K562 (cell line): ENCODE measurements around the gene CARS2. TPM values are rescaled to one million over a fixed set of nuclear protein-coding genes. Genes with fewer than 3 reads are reported as not detected.
A peak's percentile ranks its signal among the peaks of the same experiment; 100 is the strongest.

Experiments
- ATAC-seq: fragments of 200-7000 bp; cut with Tn5 transposase; 3 replicates; pipeline ENCODE4 v1.9.1; 2020; ENCODE audit warnings: moderate library complexity
- BruUV-seq: library from RNA; stranded (reverse); fragments of 400-500 nt; replicated peaks from 2 replicates; lab custom pipeline; 2021; lab: Mats Ljungman, UMichigan
- CTCF ChIA-PET: fragments of 300-600 bp; formaldehyde crosslinking; extraction: SDS; loops from one replicate; lab custom pipeline; 2021; ENCODE audit warnings: low intra/inter-chr PET ratio; lab: Yijun Ruan, JAX
- POLR2A ChIA-PET: fragments of 300-600, 350-650 bp; sonication (Branson Sonifier 250); formaldehyde crosslinking; extraction: SDS; loops from one replicate; lab custom pipeline; 2021; ENCODE audit warnings: antibody characterized with exemption, inconsistent platforms; lab: Yijun Ruan, JAX
- DNase-seq, 4 experiments: peaks; one replicate each; pipeline versions ENCODE4 v3.0.0 to v3.0.0-alpha.2; 2011 to 2018; ENCODE audit warnings: low spot score in 3 of 4, mixed read lengths in 3 of 4; ENCODE audit errors: extremely low read depth in 1 of 4
- FAIRE-seq: peaks from 2 replicates; lab custom pipeline; 2011; peaks lifted over from hg19 to GRCh38; lab: Jason Lieb, UNC
- H2AFZ ChIP-seq: 2 replicates; pipeline ENCODE4 v1.6.0; 2011; ENCODE audit warnings: low read depth, low read length, control low read depth, inconsistent platforms
- H3K27ac ChIP-seq: fragments of 200-600 bp; 3 replicates; pipeline ENCODE4 v1.8.0; 2011; ENCODE audit warnings: low read depth, mild to moderate bottlenecking, control low read depth, inconsistent platforms, low read length, moderate library complexity, mixed read lengths; ENCODE audit errors: extremely low read depth
- H3K27me3 ChIP-seq, 2 experiments: fragments of 300-600 bp in 1 of 2; 2 replicates in 1 of 2; 3 replicates in 1 of 2; pipeline versions ENCODE4 v1.6.0 to v1.8.0; 2011; ENCODE audit warnings: inconsistent platforms in 2 of 2, low read length in 2 of 2, mild to moderate bottlenecking in 1 of 2, mixed read lengths in 1 of 2, moderate library complexity in 1 of 2; ENCODE audit not compliant: control insufficient read depth in 2 of 2, insufficient read depth in 2 of 2
- H3K36me3 ChIP-seq: fragments of 300-600 bp; 3 replicates; pipeline ENCODE4 v1.8.0; 2011; ENCODE audit warnings: mild to moderate bottlenecking, low read length, inconsistent platforms; ENCODE audit not compliant: control insufficient read depth, insufficient read depth
- H3K4me1 ChIP-seq, 2 experiments: fragments of 200-600 bp in 1 of 2; replicated peaks in 1 of 2; 2 replicates in 1 of 2; 3 replicates in 1 of 2; pipeline versions ENCODE4 v1.5.1 to v1.8.0; 2011; ENCODE audit warnings: inconsistent platforms in 2 of 2, low read length in 2 of 2, mild to moderate bottlenecking in 1 of 2, mixed read lengths in 1 of 2, moderate library complexity in 1 of 2; ENCODE audit not compliant: control insufficient read depth in 2 of 2, insufficient read depth in 2 of 2
- H3K4me2 ChIP-seq: 2 replicates; pipeline ENCODE4 v1.6.1; 2011; ENCODE audit warnings: low read length, control low read depth, inconsistent platforms, mixed read lengths; ENCODE audit not compliant: insufficient read depth
- H3K4me3 ChIP-seq: fragments of 200-600 bp; sonication (generic), shearing (Covaris generic); 2 replicates; pipeline ENCODE4 v1.5.1; 2016; ENCODE audit warnings: control low read depth, inconsistent platforms
- H3K79me2 ChIP-seq: fragments of 200-600 bp; 3 replicates; pipeline ENCODE4 v1.8.0; 2011; ENCODE audit warnings: low read length, inconsistent platforms; ENCODE audit not compliant: control insufficient read depth, insufficient read depth
- H3K9ac ChIP-seq, 2 experiments: 2 replicates each; pipeline versions ENCODE4 v1.6.0 to v1.6.1; 2011; ENCODE audit warnings: low read depth in 2 of 2, low read length in 2 of 2, control low read depth in 1 of 2, inconsistent platforms in 1 of 2, mild to moderate bottlenecking in 1 of 2, mixed read lengths in 1 of 2; ENCODE audit not compliant: insufficient read depth in 1 of 2
- H3K9me1 ChIP-seq: one replicate; pipeline ENCODE4 v1.6.0; 2011; ENCODE audit warnings: inconsistent platforms, mild to moderate bottlenecking, low read length, moderate library complexity; ENCODE audit not compliant: control insufficient read depth, insufficient read depth
- H3K9me3 ChIP-seq: replicated peaks from 2 replicates; pipeline ENCODE4 v1.5.1; 2011; ENCODE audit warnings: low read depth, low read length, inconsistent platforms; ENCODE audit not compliant: control insufficient read depth, insufficient read depth
- H4K20me1 ChIP-seq: replicated peaks from 2 replicates; pipeline ENCODE4 v1.6.1; 2011; ENCODE audit warnings: low read length, inconsistent platforms, mixed read lengths; ENCODE audit not compliant: control insufficient read depth, insufficient read depth
- CEBPB ChIP-seq: fragments of 450-650 bp; IDR thresholded peaks from 2 replicates; pipeline ENCODE4 v1.6.1; 2016; ENCODE audit warnings: missing genetic modification characterization, missing compliant biosample characterization
- E2F3 ChIP-seq: fragments of 250-450 bp; sonication (Bioruptor Pico); IDR thresholded peaks from 2 replicates; pipeline ENCODE4 v1.4.0; 2020; ENCODE audit warnings: mild to moderate bottlenecking
- NR4A1 ChIP-seq, 2 experiments: fragments of 250-450 bp in 1 of 2; fragments of 450-650 bp in 1 of 2; sonication (Bioruptor Pico) in 1 of 2; IDR thresholded peaks; 2 replicates each; pipeline versions ENCODE4 v1.4.0 to v1.6.1; 2016 to 2020; ENCODE audit warnings: mild to moderate bottlenecking in 2 of 2, missing compliant biosample characterization in 1 of 2, missing genetic modification characterization in 1 of 2, moderate library complexity in 1 of 2
- RAD21 ChIP-seq, 2 experiments: fragments of 250-450 bp in 1 of 2; fragments of 450-650 bp in 1 of 2; sonication (Bioruptor Pico) in 1 of 2; formaldehyde crosslinking in 1 of 2; IDR thresholded peaks in 1 of 2; conservative IDR thresholded peaks in 1 of 2; 2 replicates each; pipeline versions ENCODE4 v1.4.0 to v1.8.0; 2020 to 2022; ENCODE audit warnings: mild to moderate bottlenecking in 2 of 2, moderate library complexity in 1 of 2
- XRCC3 ChIP-seq: fragments of 450-650 bp; IDR thresholded peaks from 2 replicates; pipeline ENCODE4 v1.6.1; 2017; ENCODE audit warnings: mild to moderate bottlenecking, moderate library complexity
- WGBS: fragments of 100-300 bp; shearing (Covaris generic); methylation state at CpG from one replicate; pipeline ENCODE4 v1.1.6; 2016; ENCODE audit warnings: low coverage, mixed read lengths; ENCODE audit not compliant: insufficient coverage; ENCODE audit errors: missing lambda C conversion rate; 5-methylcytosine and 5-hydroxymethylcytosine counted together
- in situ Hi-C: fragments of 300-500 bp; cut with MboI; formaldehyde crosslinking; loops from 4 replicates; pipeline ENCODE4 v1.15.0; 2018; ENCODE audit warnings: inconsistent platforms, mixed read lengths
- intact Hi-C: fragments of 100-400 bp; cut with micrococcal nuclease; formaldehyde crosslinking; loops from 2 replicates; pipeline ENCODE4 v1.14.2; 2022
- polyA plus RNA-seq, 8 experiments: library from polyadenylated mRNA; depleted of rRNA in 4 of 8; stranded (reverse) in 5 of 8; unstranded in 3 of 8; fragments of >200 nt; fragmentation: Nextera tagmentation in 2 of 8; fragmentation: Illumina TruSeq in 1 of 8; extraction: Ambion mirVana in 2 of 8; extraction: Trizol in 1 of 8; gene quantifications; 2 replicates each; pipeline versions ENCODE4 v1.2.1 to v1.2.3, GENCODE V29; 2011 to 2014; ENCODE audit warnings: inconsistent platforms in 1 of 8, missing spikeins in 1 of 8
- total RNA-seq, 7 experiments: library from RNA; depleted of rRNA in 6 of 7; stranded (reverse); fragments of >200 nt in 6 of 7; fragmentation: Illumina TruSeq in 2 of 7; extraction: Trizol in 2 of 7; gene quantifications; 2 replicates each; pipeline versions ENCODE4 v1.2.1 to v1.2.3, GENCODE V29; 2011 to 2021; ENCODE audit warnings: low replicate concordance in 1 of 7
- TF ChIP-seq, protein P1 (sequence below), 3 experiments: IDR thresholded peaks in 2 of 3; conservative IDR thresholded peaks in 1 of 3; 2 replicates each; pipeline ENCODE4 v1.5.1; 2011 to 2012; ENCODE audit warnings: low read length in 3 of 3, mild to moderate bottlenecking in 3 of 3, control low read depth in 2 of 3, improper control_type of control experiment in 1 of 3, inconsistent platforms in 1 of 3, low read depth in 1 of 3, mixed read lengths in 1 of 3, moderate library complexity in 1 of 3; ENCODE audit not compliant: insufficient read depth in 2 of 3
- TF ChIP-seq, protein P2 (sequence below), 2 experiments: fragments of 450-650 bp; formaldehyde crosslinking in 1 of 2; IDR thresholded peaks; 2 replicates each; pipeline versions ENCODE4 v1.4.0 to v1.6.1; 2014 to 2020; ENCODE audit warnings: mild to moderate bottlenecking in 2 of 2, borderline replicate concordance in 1 of 2, low read depth in 1 of 2

CARS2 gene
- total and polyA plus RNA-seq, 9 of the 15 experiments (the other 6 are each of a cell fraction or from before 2014, with no cell fraction given): 1.7 to 37.4 (median 30.5) TPM

- 88% methylated on average over 5 of the region's 5 CpGs for WGBS
- BruUV-seq: no TSS peak
- TF ChIP-seq XRCC3: no peak
- TF ChIP-seq E2F3 (CRISPR knock-in tag): no peak
- TF ChIP-seq, protein P1, sequence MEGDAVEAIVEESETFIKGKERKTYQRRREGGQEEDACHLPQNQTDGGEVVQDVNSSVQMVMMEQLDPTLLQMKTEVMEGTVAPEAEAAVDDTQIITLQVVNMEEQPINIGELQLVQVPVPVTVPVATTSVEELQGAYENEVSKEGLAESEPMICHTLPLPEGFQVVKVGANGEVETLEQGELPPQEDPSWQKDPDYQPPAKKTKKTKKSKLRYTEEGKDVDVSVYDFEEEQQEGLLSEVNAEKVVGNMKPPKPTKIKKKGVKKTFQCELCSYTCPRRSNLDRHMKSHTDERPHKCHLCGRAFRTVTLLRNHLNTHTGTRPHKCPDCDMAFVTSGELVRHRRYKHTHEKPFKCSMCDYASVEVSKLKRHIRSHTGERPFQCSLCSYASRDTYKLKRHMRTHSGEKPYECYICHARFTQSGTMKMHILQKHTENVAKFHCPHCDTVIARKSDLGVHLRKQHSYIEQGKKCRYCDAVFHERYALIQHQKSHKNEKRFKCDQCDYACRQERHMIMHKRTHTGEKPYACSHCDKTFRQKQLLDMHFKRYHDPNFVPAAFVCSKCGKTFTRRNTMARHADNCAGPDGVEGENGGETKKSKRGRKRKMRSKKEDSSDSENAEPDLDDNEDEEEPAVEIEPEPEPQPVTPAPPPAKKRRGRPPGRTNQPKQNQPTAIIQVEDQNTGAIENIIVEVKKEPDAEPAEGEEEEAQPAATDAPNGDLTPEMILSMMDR (IDR thresholded peaks at IDR 0.05 in 2 of 3, conservative IDR thresholded peaks at IDR 0.05 in 1 of 3; ENCODE audit: insufficient read depth in 2 of 3, low read depth in 1 of 3, low read length in 3 of 3): peak in 1 of 3 experiments; percentile 41; a peak in 2 of 6 replicates
- TF ChIP-seq RAD21 (CRISPR knock-in tag; conservative IDR thresholded peaks at IDR 0.05 in 1 of 2, IDR thresholded peaks at IDR 0.05 in 1 of 2): peak in 1 of 2 experiments; percentile 43; a peak in 3 of 4 replicates
- no peak for TF ChIP-seq NR4A1 (CRISPR knock-in tag; IDR thresholded peaks at IDR 0.05)
- no peak for TF ChIP-seq NR4A1 (tag; IDR thresholded peaks at IDR 0.05)
- TF ChIP-seq, protein P2, sequence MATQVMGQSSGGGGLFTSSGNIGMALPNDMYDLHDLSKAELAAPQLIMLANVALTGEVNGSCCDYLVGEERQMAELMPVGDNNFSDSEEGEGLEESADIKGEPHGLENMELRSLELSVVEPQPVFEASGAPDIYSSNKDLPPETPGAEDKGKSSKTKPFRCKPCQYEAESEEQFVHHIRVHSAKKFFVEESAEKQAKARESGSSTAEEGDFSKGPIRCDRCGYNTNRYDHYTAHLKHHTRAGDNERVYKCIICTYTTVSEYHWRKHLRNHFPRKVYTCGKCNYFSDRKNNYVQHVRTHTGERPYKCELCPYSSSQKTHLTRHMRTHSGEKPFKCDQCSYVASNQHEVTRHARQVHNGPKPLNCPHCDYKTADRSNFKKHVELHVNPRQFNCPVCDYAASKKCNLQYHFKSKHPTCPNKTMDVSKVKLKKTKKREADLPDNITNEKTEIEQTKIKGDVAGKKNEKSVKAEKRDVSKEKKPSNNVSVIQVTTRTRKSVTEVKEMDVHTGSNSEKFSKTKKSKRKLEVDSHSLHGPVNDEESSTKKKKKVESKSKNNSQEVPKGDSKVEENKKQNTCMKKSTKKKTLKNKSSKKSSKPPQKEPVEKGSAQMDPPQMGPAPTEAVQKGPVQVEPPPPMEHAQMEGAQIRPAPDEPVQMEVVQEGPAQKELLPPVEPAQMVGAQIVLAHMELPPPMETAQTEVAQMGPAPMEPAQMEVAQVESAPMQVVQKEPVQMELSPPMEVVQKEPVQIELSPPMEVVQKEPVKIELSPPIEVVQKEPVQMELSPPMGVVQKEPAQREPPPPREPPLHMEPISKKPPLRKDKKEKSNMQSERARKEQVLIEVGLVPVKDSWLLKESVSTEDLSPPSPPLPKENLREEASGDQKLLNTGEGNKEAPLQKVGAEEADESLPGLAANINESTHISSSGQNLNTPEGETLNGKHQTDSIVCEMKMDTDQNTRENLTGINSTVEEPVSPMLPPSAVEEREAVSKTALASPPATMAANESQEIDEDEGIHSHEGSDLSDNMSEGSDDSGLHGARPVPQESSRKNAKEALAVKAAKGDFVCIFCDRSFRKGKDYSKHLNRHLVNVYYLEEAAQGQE (IDR thresholded peaks at IDR 0.05; ENCODE audit: borderline replicate concordance): peak; percentile 23; the same call in 1 of the 2 replicates
- TF ChIP-seq, protein P2 (CRISPR knock-in tag; IDR thresholded peaks at IDR 0.05; ENCODE audit: low read depth): no peak
- TF ChIP-seq CEBPB (tag): peak; percentile 14; the same call in 1 of the 2 replicates
These were observed 22.6 kb downstream of the CARS2 start for GRCh38 chr13:110683203-110683883.

More at GRCh38 chr13:110683203-110683883, 22.6 kb downstream of the CARS2 start:
- no peak overlapping the region for H3K9ac ChIP-seq
- H3K9me3 ChIP-seq: no peaks in the 10 kb centered on the region
- ChIA-PET CTCF (no interaction called here), POLR2A (interaction anchor here (0.9 kb wide), 1 partner anchor 32 kb away, joined by 5 read pairs; no protein-coding TSS in a partner anchor)
- no peaks in the 10 kb centered on the region for H4K20me1 ChIP-seq
- H3K4me3 ChIP-seq: no peak overlapping the region
- H3K27me3 ChIP-seq: no peaks in the 10 kb centered on the region
- no peaks in the 10 kb centered on the region; a peak in 1 of 5 replicates for H3K4me1 ChIP-seq
- no peak overlapping the region for H2AFZ ChIP-seq
- no peaks in the 10 kb centered on the region for H3K79me2 ChIP-seq
- H3K9me1 ChIP-seq: no peaks in the 10 kb centered on the region
- no peak overlapping the region for H3K4me2 ChIP-seq
- in situ Hi-C loops: no loop called here
- ATAC-seq: peak; percentile 67
- DNase-seq: peak in 1 of 4 experiments; percentile 11
- intact Hi-C loops: loop anchor here (5.0 kb wide), 1 partner anchor 134 kb away; no protein-coding TSS in a partner anchor
- H3K27ac ChIP-seq: no peak overlapping the region
- H3K36me3 ChIP-seq: peaks cover 64% of the 10 kb centered on the region; the same call in 2 of the 3 replicates
- FAIRE-seq: no peak
